Activated T-cell treated with anti-CD3 and anti-CD28 coated beads for 48 hours (primary cell): ENCODE measurements around the gene DAPK2.

ENCODE experiments used
- DNase-seq: peaks from one replicate; pipeline ENCODE4 v3.0.0-alpha.2; 2020; ENCODE audit warnings: low read depth

The DAPK2 gene

DNA sequence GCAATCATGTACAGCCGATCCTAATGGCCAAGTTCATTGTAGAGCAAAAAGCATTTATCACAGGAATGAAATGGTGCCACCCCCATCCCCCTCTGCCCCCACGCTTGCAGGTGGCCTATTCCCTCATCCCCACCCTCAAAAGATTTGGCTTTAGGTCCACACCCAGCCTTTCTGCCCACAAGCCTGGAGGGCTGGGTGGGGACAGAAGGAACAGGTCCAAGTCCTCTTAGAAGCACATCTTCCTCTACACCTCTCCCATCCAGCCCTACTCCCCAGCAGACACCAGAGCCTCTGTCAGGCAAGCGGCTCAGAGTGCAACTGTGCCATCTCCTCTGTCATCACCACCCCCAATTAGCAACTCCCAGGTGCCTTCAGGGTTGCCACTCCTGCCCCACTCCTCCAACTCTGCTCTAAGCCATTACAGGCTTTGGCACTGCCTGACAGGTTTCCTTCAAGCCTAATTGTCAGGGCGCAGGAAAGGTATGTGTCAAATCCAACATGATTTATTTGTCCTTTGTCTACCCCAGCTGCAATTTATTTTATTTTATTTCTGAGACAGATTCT, 49.4 kb downstream of the DAPK2 start:
- no peak for DNase-seq

DNA sequence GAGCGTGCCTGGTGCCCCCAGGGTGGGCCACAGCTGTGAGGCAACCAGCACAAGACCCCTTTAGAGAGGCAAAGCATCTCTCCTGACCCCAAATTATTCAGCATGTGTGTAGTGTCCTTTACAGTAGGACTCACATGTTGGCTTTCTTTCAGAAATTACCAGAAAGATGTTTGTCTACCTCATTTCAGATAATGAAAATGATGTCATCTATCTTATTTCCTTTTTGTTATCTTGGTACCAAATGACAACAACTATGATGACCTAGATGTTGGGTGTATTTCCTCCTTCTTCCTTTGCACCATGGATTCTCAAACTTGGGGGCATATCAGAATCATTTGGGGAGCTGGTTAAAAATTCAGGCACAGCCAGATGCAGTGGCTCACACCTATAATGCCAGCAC, 50.5 kb downstream of the DAPK2 start:
- DNase-seq: no peak

DNA sequence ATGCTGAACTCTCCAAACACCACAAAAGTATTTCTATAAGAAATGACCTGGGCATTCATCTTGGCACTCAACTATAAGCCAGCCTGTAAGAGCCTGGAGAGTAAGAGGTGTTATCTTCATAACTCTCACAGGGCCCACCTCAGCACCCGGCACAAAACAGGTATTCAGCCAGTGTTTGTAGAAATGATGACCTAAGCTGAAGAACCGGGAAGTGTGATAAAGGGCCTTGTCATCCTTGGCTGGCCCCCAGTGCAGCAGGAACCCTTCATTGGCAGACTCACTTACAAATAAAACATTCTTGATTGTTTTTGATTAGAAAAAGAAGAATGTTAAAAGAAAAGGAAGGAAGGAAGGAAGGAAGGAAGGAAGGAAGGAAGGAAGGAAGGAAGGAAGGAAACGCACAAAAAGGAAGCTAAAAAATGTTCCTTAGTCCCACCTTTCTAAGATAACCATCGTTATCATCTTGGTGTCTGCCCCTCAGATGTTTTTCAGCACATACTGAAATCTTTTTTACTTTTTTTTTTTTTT, 52.1 kb downstream of the DAPK2 start:
- no peak for DNase-seq

DNA sequence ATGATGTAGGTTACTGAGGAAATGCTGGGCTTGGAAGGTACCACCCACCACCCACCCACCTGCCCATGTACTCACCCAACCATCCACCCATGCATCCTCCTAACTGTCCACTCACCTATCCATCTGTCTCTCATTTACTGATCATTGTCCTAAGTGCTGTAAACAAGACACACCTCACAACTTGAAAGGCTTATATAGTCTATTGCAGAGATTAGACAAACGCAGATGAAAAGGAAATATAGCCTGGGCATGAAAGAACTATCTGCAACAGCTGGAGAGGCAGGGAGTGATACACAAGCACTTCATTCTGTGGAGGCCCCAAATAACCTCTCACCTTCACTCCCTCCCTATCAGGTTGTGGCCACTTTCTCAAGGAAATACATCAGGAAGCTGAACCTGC, 54.0 kb downstream of the DAPK2 start:
- DNase-seq: no peak

DNA sequence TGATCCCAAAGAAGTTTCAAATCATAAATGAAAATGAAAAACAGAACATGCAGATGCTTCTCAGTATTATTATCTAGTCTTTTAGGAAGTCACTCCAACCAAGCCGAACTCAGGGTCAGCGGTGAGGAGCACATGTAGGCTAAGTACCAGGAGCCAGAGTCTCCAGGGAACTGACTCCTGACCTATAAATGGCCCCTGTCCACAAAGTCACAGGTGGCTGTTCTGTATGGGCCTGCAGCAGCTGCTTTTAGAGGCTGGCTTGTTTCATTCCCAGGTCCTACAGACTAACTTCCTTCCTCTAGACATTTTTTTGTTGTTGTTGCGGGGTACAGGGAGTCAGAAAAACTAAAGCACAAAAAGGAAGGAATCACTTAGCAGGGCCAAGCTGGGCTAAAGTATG, 54.6 kb downstream of the DAPK2 start:
- no peak for DNase-seq

DNA sequence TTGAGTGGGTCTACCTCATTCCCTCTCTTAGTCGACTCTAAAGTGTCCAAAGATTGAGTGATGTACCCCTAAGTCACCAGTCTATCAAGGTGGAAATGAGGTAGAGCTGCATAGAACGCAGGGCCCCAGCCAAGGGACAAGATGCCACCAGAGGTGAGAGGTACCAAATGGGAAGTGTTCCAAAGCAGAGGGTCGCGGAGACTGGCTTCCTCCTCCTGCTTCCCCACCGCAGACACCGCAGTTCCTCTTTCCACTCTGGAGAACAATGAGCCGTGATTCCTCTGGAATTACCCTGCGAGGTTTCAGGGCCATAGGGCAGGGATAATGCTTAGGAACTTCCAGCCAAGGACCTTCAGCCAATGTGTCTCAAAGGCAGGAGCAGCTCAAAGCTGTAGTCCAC, 55.8 kb downstream of the DAPK2 start:
- no peak for DNase-seq

DNA sequence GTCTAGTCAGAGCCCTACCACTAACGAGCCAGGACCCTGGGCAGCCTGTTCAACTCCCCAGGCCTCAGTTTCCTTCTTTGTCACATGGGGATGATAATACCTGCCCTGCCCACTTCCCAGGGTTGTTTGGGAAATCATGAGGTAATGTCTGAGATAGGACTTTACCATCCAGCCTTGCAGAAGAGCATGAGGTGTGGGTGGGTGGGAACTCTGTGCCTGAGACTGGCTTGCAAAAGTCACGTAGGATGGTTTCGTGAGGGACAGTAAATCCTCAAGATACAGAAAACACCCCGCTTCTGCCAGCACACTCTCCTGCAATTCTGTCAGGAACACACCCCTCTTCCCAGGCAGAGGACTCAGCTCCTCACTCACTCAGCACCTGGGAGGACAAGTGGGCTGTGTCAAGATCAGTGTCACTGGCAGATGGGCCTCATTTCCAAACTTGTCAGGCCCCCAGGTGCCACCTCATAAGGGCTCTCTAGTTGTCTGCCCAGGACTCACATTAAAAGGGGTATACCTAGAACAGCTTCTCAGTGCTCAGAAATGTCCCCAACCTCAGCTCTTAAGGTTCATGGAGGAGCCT, 58.4 kb downstream of the DAPK2 start:
- DNase-seq: no peak

DNA sequence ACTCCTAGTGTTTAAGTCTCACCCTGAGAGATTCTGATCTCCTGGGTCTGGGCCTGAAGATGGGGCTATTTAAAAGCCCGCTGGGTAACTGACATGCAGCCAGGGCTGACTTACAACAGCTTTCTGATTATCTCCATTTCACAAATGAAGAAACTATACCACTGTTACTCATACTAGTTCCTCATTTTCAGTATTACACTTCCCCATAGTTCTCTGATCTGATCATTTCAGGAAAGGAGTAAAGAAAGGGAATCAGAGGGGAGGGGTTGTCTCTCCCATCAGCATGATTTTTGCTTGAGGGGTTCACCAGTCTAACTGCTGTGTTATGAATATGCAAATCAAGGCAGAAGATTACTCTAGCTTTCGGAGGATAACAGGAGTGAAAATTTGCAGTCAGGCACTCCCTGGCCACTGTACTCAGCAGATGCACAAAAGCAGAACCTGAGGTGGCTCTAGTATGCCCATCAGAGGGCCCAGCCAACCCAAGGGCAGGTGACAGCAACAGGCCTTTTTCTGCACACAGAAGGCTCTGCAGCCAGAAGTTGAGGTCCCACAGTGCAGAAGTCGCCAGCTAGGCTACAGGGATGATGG, 59.4 kb downstream of the DAPK2 start:
- no peak for DNase-seq

DNA sequence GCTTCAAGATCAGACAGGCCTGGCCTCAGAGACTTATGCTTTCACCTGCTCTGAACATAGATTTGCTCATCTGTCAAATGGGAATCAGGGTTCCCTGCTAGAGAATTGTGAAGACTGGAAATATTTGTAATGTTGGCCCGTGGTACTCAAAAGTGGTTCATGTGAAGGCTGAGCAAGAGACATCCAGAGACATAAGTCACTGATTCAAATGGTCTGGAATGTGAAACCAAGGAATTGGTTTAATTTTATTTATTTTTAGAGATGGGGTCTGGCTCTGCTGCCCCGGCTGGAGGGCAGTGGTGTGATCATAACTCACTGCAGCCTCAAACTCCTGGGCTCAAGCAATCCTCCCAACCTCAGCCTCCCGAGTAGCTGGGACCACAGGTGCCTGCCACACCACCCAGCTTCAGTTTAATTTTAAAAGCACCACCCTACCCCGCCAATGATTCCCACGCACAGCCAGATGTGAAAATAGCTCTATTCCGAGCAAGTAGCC, 60.1 kb downstream of the DAPK2 start:
- DNase-seq: no peak

DNA sequence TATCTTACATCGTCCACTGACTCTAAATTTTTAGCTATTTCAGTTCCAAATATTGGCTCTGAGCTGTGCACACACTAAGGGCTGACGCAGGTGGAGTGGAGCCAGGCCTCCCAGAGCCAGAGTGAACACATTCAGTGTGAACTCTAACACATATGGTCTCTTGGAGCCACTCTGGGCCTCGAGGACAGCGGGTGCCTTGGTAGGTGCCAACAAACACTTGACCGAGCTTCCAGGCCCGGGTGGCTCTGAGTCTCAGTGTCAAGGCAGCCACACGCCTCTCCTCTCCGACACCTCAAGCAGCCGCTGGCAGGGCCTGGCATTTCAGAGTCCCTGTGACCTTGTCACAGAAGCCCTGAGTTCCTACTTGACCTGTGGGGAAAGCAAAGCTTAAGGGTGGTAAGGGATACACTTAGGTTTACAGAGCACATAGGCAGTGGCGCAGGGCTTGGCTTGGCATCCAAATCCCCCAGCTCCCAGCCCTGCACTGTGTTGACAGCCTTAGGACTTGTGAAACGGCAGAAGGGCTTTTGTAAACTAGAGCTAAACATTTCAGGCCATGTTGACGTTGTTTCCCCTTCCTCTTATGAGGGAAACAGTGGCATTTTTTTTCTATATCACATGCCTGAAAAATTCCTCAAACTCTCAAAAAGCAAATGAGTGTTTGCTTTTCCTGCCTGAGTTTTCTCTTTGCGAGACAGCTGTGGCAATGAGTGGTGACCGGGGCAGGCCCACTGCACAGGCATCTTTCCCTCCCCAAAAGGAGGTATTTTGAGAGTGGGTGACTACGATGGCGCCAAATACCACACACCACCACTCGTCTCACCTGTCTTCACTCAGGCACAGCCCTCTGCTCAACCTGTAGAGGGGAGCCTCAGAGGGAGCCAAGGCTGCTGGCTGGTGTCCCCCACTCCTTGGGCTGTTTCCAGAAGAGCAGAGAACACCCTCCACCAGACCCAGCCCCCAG, 60.8 kb downstream of the DAPK2 start:
- no peak for DNase-seq

DNA sequence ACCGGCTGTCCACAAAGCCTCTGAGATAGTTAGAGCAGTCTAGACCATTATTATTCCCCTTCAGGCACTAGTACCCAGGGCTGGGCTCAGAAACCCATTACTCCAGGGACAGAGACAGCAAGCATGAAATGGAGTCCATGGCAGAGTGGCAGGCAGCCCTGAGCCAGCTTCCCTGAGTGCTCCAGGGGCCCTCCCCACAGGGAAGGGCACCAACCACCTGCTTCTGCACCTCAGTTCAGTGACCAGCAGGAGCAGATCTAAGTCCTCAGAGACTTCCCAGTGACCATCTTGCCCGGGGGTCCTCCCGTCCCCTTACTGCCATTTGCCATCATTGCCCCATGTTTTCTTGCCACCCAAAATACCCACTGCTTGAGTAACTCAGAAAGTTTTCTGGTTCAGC, 62.0 kb downstream of the DAPK2 start:
- no peak for DNase-seq

DNA sequence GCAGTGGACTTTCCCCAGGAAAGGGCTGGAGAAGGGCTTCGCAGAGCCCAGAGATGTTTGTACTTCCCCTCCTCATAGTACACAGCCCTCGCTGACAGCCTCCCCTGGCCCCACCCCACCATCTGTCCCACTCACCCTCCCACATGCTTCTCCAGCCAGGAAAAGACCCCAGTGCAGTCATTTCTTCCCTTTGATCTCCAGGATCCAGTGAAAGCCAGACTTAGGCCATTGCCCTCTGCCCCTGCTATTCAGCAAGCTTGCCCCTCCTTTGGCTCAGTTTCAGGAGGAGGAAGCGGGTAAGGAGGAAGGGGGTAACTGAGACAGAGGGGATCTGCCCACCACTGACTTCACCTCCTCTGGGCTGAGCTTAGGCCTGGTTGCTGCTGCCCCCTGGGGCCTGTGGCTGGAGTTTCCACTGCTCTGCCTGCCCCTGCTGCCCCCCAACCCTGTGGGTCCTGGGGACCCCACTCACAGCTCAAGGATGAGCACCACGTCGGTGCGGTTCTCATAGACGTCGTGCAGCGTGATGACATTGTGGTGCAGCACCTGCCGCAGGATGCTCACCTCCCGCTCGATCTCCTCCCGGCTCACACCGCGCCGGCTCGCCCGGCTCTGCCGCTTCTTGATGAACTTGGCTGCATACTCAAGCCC, 63.1 kb downstream of the DAPK2 start:
- DNase-seq: no peak

DNA sequence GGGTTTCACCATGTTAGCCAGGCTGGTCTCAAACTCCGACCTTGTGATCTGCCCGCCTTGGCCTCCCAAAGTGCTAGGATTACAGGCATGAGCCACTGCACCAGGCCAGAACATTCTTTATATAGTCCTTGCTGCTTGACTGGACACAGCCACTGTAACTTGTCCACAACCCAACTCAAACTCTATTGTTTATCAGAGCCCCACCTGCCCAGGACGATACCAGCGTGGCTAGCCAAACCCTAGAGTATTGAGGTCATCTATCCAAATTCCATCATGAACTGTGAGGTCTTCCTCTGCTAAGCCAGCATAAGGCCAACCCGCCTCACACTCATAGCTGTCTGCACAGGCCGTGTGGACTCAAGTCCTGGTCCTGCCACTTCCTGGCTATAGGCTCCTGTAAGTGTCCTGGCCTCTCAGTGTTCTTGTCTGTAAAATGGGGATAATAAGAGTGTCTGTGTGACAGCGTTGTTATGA, 63.9 kb downstream of the DAPK2 start:
- no peak for DNase-seq

DNA sequence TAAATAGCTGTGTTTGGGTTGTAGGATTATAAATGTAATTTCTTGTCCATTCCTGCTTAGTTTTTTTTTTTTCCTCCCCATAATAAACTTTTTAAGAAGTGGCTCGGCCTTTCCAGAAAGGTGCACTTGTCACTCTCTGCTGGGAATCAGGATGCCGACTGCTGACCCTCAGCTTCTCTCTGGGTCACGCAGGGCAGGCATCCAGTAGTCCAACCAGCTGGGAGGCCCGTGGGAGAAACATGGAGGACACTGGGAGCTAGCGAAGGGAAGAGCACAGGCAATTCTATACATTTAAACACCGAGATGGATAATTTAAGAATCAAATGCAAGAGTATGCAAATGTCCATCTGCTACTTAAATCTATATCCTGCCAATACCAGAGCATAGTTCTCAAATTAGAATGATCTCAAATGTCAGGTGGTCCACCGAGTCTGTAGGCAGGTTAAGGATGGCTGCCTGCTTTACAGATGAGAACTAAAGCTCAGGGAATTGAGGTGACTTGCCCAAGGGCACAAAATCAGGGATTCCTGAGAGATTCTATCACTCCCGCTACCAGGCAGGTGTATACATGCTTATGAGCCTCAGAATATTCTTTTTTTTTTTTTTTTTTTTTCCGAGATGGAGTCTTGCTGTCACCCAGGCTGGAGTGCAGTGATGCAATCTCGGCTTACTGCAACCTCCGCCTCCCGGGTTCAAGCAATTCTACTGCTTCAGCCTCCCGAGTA, 64.5 kb downstream of the DAPK2 start:
- no peak for DNase-seq

DNA sequence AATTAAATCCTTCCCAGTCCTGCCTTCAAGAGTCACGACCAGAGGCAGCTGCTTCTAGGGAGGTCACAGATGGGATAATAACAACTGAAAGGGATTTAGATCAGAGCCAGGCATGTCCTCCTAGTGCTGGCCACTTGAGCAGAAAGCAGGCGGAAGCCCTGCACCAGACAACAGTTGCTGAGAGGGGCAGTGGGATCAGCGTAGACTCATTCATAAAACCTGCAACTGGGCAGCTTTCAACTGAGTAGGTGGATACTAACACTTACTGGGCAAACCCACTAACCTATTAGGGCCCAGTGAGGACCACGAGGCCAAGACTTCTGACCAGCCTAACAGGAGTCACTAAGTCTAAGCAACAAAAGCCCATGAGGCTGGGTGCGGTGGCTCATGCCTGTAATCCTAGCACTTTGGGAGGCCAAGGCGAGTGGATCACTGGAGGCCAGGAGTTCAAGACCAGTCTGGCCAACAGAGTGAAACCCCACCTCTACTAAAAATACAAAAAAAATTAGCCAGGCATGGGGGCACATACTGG, 67.0 kb downstream of the DAPK2 start:
- DNase-seq: no peak

DNA sequence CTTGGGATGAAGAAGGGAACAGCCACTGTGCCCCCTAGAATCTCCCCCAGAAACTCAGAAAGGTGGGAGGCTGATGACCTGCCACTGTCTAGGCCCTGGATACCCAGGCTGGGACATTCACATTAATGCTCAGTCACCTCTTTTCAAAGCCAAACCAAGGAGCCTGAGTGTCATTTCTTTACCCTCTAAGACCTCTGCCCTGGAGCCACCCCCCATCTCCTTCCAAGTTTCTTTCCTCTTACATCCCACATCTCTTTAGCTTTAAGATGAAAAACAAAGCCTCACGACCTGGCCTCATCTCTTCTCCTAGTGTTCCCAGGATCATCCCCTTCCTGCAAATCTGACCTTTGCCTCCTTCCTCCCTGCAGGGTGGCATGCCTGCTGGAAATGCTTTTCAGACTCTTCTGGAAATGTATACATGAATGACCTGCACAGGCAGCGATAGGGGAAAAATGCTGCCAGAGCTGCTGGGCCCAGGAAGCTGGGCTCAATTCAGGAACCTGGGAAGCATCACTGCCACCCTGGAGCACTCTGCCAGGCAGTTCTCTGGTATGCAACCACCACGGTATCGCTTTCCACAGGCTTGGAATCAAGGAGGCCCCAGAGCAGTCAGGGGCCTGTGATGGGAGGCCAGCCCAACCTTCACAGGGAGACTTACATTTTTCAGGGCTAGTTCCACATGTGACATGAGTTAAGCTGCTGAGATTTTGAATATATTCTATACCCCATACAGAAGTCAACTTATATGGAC, 67.6 kb downstream of the DAPK2 start:
- DNase-seq: no peak

DNA sequence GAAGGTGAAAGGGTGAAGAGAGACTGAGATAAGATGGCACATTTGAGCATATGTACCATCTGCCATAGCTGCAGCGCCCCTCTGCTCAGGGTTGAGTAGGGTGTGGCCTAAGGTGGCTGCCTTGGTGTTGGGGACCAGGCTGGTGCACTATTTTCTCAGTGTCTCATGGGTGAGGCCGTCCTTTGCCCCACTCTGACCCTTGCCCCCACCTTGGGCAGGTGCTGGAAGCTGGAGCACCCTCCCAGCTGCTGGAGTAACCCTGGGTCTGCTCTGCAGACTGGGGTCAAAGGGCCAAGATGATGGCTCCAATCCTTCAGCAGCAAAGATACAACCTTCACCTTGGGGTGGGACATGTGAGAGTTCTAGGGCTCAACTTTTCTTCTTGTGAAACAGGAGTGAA, 69.2 kb downstream of the DAPK2 start:
- DNase-seq: no peak

DNA sequence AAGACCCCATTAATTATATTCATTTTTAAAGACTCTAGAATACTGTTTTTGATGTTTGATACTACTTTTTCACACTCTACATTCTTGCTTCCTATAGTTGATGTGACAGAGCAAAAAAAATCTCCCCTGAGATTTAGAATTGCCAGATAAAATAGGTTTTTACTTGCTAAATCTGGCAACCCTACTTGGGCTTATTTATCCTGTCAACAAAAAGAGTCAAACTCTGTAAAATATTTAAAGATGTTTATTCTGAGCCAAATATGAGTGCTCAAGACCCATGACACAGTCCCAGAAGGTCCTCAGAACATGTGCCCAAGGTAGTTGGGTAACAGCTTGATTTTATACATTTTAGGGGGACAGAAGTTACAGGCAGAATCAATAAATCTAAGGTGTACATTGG, 72.3 kb downstream of the DAPK2 start:
- no peak for DNase-seq

DNA sequence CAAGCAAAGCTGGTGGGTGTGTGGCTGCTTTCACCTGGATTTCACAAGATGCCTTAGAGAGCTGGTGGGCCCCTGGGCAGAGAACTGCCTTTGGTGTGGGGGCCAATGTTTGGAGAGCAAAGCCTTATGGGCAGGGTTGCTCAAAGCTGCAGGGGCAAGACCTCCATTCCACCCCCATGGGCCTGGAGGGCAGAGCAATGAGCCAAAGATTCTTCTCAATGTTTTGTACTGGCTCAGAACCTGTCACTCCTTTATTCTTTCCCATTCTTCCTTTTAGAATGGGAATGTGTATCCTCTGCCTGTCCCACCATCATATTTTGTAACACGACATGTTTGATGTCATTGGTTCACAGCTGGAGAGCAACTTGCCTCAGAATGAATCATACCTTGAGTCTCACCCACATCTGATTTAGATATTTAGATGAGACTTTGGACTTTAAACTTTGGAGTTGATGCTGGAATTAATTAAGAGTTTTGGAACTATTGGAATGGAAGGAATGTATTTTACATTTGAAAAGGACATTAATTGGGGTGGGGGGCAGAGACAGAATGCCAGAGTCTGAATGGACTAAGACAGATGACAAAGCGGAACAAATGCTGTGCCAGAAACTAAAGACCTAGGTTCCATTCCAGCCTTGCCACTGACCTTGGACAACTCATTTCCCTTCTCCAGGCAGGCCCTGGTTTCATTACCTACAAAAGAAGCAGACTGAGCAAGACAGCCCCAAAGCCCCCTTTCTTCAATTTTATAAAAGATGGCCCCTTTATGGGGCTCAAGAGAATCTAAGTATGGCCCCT, 72.9 kb downstream of the DAPK2 start:
- no peak for DNase-seq
